Measurements from ENCODE around the gene LRRC59. TPM values are rescaled to one million over a fixed set of nuclear protein-coding genes. Genes with fewer than 3 reads are reported as not detected.

Gene LRRC59
- polyA plus RNA-seq, 1 donor from 2014 or later: 67.2 TPM

DNA sequence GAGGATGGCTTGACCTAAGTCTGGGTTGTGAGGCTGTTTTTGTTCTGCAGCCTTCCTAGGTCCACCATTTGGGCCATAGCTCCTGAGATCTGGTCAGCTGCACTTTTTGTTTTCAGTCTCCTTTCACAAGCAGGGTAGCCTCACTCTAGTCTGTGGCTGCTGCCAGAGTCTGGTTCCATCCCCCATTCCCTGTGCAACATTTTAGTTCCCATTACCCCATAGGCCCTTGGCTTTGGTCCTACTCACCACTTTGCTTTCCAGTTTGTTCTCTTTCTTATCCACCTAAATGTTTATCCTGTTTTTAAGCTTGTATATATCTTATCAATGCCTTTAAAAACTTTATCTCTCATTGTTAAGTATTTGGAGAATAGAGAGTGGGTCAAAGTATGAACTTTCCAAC lies 57.9 kb downstream of the LRRC59 start:
- Histone ChIP-seq H3K36me3 (ENCODE audit: insufficient read depth, low read length) (no peaks in the 10 kb centered on the region), H2AFZ (ENCODE audit: low read depth, low read length) (no peak overlapping the region), H3K27me3 (ENCODE audit: insufficient read depth, low read depth, low read length) (no peaks in the 10 kb centered on the region), H3K27ac (ENCODE audit: low read length) (no peak overlapping the region), H3F3A (ENCODE audit: insufficient read depth, low read length, poor library complexity, severe bottlenecking) (no peaks in the 10 kb centered on the region), H3K9me2 (ENCODE audit: insufficient read depth, low read length) (no peaks in the 10 kb centered on the region), H3K79me2 (replicated peaks; ENCODE audit: insufficient read depth, low read length) (no peaks in the 10 kb centered on the region), H3K4me3 (ENCODE audit: low read length) (no peak overlapping the region), H3K9me3 (ENCODE audit: low read length) (no peaks in the 10 kb centered on the region), H4K20me1 (ENCODE audit: insufficient read depth) (no peaks in the 10 kb centered on the region), H3K9ac (ENCODE audit: low read length) (no peak overlapping the region), H3K4me2 (ENCODE audit: low read length) (no peak overlapping the region)
- TF ChIP-seq SMC3 (conservative IDR thresholded peaks at IDR 0.05; ENCODE audit: poor library complexity) (no peak), POLR2AphosphoS5 (IDR thresholded peaks at IDR 0.05) (no peak), EP300 (conservative IDR thresholded peaks at IDR 0.05; ENCODE audit: poor library complexity, severe bottlenecking) (no peak)
- TF ChIP-seq, protein P1, sequence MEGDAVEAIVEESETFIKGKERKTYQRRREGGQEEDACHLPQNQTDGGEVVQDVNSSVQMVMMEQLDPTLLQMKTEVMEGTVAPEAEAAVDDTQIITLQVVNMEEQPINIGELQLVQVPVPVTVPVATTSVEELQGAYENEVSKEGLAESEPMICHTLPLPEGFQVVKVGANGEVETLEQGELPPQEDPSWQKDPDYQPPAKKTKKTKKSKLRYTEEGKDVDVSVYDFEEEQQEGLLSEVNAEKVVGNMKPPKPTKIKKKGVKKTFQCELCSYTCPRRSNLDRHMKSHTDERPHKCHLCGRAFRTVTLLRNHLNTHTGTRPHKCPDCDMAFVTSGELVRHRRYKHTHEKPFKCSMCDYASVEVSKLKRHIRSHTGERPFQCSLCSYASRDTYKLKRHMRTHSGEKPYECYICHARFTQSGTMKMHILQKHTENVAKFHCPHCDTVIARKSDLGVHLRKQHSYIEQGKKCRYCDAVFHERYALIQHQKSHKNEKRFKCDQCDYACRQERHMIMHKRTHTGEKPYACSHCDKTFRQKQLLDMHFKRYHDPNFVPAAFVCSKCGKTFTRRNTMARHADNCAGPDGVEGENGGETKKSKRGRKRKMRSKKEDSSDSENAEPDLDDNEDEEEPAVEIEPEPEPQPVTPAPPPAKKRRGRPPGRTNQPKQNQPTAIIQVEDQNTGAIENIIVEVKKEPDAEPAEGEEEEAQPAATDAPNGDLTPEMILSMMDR (IDR thresholded peaks at IDR 0.05; ENCODE audit: poor library complexity, severe bottlenecking): no peak

DNA sequence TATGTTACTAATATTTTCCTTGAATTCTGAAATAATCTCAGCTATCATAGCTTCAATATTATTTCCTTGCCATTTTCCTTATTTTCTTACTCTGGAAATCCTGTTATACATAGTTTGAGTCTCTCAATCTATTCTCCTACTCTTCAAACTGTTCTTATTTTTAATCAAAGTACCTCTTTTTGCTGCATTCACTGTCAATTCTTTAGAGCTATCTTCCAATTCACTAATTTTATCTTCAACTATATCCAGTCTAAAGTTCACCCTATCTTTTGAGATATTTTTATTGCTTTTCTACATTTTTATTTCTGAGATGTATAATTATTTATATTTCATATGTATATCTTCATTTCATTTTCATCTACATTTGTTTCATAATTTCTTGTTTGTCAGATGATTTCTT lies 58.7 kb downstream of the LRRC59 start:
- H3K27me3 ChIP-seq (ENCODE audit: insufficient read depth, low read depth, low read length): no peaks in the 10 kb centered on the region
- no peak overlapping the region for H3K9ac ChIP-seq (ENCODE audit: low read length)
- H4K20me1 ChIP-seq (ENCODE audit: insufficient read depth): no peaks in the 10 kb centered on the region
- H3K27ac ChIP-seq (ENCODE audit: low read length): no peak overlapping the region
- H3K79me2 ChIP-seq (replicated peaks; ENCODE audit: insufficient read depth, low read length): no peaks in the 10 kb centered on the region
- TF ChIP-seq, protein P1 (IDR thresholded peaks at IDR 0.05; ENCODE audit: poor library complexity, severe bottlenecking): no peak
- TF ChIP-seq TAF1 (IDR thresholded peaks at IDR 0.05; ENCODE audit: low read depth) (no peak), RAD21 (conservative IDR thresholded peaks at IDR 0.05) (no peak), SMC3 (conservative IDR thresholded peaks at IDR 0.05; ENCODE audit: poor library complexity) (no peak), MXI1 (conservative IDR thresholded peaks at IDR 0.05; ENCODE audit: poor library complexity, severe bottlenecking) (no peak), EZH2 (IDR thresholded peaks at IDR 0.05; ENCODE audit: borderline replicate concordance, insufficient read depth, low read length, poor library complexity, severe bottlenecking) (no peak), EP300 (conservative IDR thresholded peaks at IDR 0.05; ENCODE audit: poor library complexity, severe bottlenecking) (no peak), POLR2AphosphoS5 (IDR thresholded peaks at IDR 0.05) (no peak)
- TF ChIP-seq, protein P2, sequence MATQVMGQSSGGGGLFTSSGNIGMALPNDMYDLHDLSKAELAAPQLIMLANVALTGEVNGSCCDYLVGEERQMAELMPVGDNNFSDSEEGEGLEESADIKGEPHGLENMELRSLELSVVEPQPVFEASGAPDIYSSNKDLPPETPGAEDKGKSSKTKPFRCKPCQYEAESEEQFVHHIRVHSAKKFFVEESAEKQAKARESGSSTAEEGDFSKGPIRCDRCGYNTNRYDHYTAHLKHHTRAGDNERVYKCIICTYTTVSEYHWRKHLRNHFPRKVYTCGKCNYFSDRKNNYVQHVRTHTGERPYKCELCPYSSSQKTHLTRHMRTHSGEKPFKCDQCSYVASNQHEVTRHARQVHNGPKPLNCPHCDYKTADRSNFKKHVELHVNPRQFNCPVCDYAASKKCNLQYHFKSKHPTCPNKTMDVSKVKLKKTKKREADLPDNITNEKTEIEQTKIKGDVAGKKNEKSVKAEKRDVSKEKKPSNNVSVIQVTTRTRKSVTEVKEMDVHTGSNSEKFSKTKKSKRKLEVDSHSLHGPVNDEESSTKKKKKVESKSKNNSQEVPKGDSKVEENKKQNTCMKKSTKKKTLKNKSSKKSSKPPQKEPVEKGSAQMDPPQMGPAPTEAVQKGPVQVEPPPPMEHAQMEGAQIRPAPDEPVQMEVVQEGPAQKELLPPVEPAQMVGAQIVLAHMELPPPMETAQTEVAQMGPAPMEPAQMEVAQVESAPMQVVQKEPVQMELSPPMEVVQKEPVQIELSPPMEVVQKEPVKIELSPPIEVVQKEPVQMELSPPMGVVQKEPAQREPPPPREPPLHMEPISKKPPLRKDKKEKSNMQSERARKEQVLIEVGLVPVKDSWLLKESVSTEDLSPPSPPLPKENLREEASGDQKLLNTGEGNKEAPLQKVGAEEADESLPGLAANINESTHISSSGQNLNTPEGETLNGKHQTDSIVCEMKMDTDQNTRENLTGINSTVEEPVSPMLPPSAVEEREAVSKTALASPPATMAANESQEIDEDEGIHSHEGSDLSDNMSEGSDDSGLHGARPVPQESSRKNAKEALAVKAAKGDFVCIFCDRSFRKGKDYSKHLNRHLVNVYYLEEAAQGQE (IDR thresholded peaks at IDR 0.05; ENCODE audit: borderline replicate concordance): no peak
- no peak overlapping the region for H3K4me3 ChIP-seq (ENCODE audit: low read length)
- no peaks in the 10 kb centered on the region for H3K36me3 ChIP-seq (ENCODE audit: insufficient read depth, low read length)
- no peak overlapping the region for H3K4me2 ChIP-seq (ENCODE audit: low read length)
- no peaks in the 10 kb centered on the region for H3K9me2 ChIP-seq (ENCODE audit: insufficient read depth, low read length)
- H3F3A ChIP-seq (ENCODE audit: insufficient read depth, low read length, poor library complexity, severe bottlenecking): no peaks in the 10 kb centered on the region
- H2AFZ ChIP-seq (ENCODE audit: low read depth, low read length): no peak overlapping the region
- no peaks in the 10 kb centered on the region for H3K9me3 ChIP-seq (ENCODE audit: low read length)

Measured in neural cell (in vitro differentiated cells).